Fibroblast of lung (primary cell): ENCODE results near the gene SIK3. TPM values are rescaled to one million over a fixed set of nuclear protein-coding genes. Genes with fewer than 3 reads are reported as not detected.

Experiments used
- DNase-seq, 2 donors: peaks; one replicate each; pipeline versions ENCODE4 v3.0.0 to v3.0.0-alpha.2; 2010; ENCODE audit warnings: low read depth in 2 of 2
- H2AFZ ChIP-seq: 2 replicates; pipeline ENCODE4 v1.5.1; 2012; ENCODE audit warnings: low read length, control low read depth, inconsistent platforms
- H3K27ac ChIP-seq: 2 replicates; pipeline ENCODE4 v1.5.1; 2011; ENCODE audit warnings: low read length, control low read depth; ENCODE audit not compliant: insufficient read depth
- H3K27me3 ChIP-seq: 2 replicates; pipeline ENCODE4 v1.5.1; 2011; ENCODE audit warnings: mild to moderate bottlenecking, low read length; ENCODE audit not compliant: control insufficient read depth, insufficient read depth
- H3K36me3 ChIP-seq: 2 replicates; pipeline ENCODE4 v1.5.1; 2011; ENCODE audit warnings: low read length; ENCODE audit not compliant: control insufficient read depth, insufficient read depth
- H3K4me1 ChIP-seq: 2 replicates; pipeline ENCODE4 v1.5.1; 2011; ENCODE audit warnings: low read length; ENCODE audit not compliant: control insufficient read depth, insufficient read depth; ENCODE audit errors: extremely low read depth
- H3K4me2 ChIP-seq: 2 replicates; pipeline ENCODE4 v1.5.1; 2011; ENCODE audit warnings: low read length, control low read depth; ENCODE audit not compliant: insufficient read depth; ENCODE audit errors: extremely low read depth
- H3K4me3 ChIP-seq, 4 experiments: fragments of 200-600 bp in 1 of 4; sonication (generic) in 1 of 4; replicated peaks in 1 of 4; 2 replicates each; pipeline ENCODE4 v1.5.1; 2011 to 2016; ENCODE audit warnings: low read length in 4 of 4, low read depth in 3 of 4, mild to moderate bottlenecking in 3 of 4, control low read depth in 2 of 4, inconsistent platforms in 1 of 4, mixed read lengths in 1 of 4; ENCODE audit not compliant: insufficient read depth in 1 of 4; ENCODE audit errors: control extremely low read depth in 1 of 4
- H3K79me2 ChIP-seq: 2 replicates; pipeline ENCODE4 v1.5.1; 2012; ENCODE audit warnings: mild to moderate bottlenecking, low read length, inconsistent platforms; ENCODE audit not compliant: control insufficient read depth, insufficient read depth
- H3K9ac ChIP-seq: 2 replicates; pipeline ENCODE4 v1.5.1; 2011; ENCODE audit warnings: mild to moderate bottlenecking, low read length, control low read depth; ENCODE audit not compliant: insufficient read depth
- H3K9me3 ChIP-seq: 2 replicates; pipeline ENCODE4 v1.5.1; 2012; ENCODE audit warnings: low read depth, low read length; ENCODE audit not compliant: control insufficient read depth, insufficient read depth
- H4K20me1 ChIP-seq: 2 replicates; pipeline ENCODE4 v1.5.1; 2011; ENCODE audit warnings: low read length; ENCODE audit not compliant: control insufficient read depth, insufficient read depth; ENCODE audit errors: extremely low read depth
- EZH2 ChIP-seq: IDR thresholded peaks from 2 replicates; pipeline ENCODE4 v1.5.1; 2012; ENCODE audit warnings: low read length, control low read depth, mild to moderate bottlenecking; ENCODE audit errors: missing control alignments
- polyA plus RNA-seq, 2 donors: library from polyadenylated mRNA; depleted of rRNA in 1 of 2; stranded (reverse) in 1 of 2; unstranded in 1 of 2; fragments of >200 nt; gene quantifications; 2 replicates each; pipeline ENCODE4 v1.2.1, GENCODE V29; 2011 to 2012; ENCODE audit warnings: missing spikeins in 1 of 2
- total RNA-seq: library from RNA; depleted of rRNA; stranded (reverse); fragments of >200 nt; gene quantifications from 2 replicates; pipeline ENCODE4 v1.2.1, GENCODE V29; 2014
- TF ChIP-seq, protein P1 (sequence below), 2 donors: IDR thresholded peaks in 1 of 2; conservative IDR thresholded peaks in 1 of 2; 1 replicate in 1 of 2; 2 replicates in 1 of 2; pipeline ENCODE4 v1.5.1; 2011 to 2012; ENCODE audit warnings: low read length in 2 of 2, control low read depth in 1 of 2, inconsistent platforms in 1 of 2, low read depth in 1 of 2, mild to moderate bottlenecking in 1 of 2

The SIK3 gene
- total and polyA plus RNA-seq, 2 donors (not counting 1 experiment from before 2014, with no cell fraction given) = 7.1 to 22.8 TPM

DNA sequence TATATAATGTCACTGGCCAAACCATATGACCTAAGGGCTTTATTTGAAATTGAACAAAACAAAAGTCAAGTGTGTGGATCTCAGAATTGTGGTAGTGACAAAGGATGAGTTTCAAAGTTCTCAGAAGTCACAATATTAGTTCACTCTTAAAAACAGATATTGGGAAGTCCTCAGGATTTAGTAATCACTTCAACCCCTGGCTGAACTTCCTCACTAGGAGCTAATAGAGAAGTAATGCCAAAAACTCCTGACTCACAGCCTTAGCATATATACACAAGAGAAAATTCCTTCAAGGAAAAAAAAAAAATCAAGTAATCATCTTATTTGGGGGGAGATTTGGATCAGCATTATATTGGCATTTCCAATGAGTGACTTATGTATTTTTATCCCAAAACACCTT, 185.2 kb downstream of the SIK3 start:
- Histone ChIP-seq H3K27ac (no peak overlapping the region), H3K4me1 (peaks cover 8% of the 10 kb centered on the region)

DNA sequence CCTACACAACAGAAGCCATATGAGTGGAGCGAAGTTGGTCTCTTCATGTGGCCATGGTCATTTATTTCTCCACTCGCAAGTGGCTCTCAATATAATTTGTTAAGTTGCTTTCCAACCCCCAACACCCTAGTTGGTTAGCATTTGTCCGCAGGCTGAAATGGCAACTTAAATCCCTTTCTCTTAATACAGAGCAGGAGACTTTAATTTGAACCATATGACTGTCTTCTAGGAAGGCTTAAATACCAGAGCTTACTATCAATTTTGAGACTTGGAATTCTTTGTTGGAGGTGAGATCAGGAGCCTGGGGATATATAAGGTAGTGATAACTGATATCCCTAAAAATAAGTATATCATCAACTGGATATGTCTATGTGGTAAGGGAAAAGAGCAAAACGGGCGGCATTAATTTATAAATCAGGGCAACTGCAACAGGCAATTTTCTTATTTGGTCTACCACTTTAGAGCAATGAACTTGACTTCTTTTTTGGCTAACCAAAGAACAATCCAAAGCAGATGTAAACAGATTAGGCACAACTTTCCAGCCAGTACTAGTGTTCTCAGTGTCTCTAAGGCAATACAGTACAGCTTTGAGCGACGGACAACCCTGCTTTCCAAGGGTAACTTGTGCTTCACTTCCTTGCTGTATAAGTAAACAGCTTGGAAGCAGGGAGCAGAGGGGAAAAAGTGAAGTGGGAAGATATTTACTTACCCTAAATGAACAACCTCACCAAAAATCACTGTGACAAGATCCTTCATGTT, 186.1 kb downstream of the SIK3 start:
- DNase-seq = no peak
- Histone ChIP-seq H3K27ac (no peak overlapping the region), H3K79me2 (no peaks in the 10 kb centered on the region), H3K4me3 (no peak overlapping the region), H2AFZ (no peak overlapping the region), H3K36me3 (no peaks in the 10 kb centered on the region), H3K4me1 (peaks cover 8% of the 10 kb centered on the region), H4K20me1 (no peaks in the 10 kb centered on the region), H3K4me2 (peak overlapping the region; percentile 5), H3K9me3 (no peaks in the 10 kb centered on the region), H3K9ac (no peak overlapping the region), H3K27me3 (no peaks in the 10 kb centered on the region)
- TF ChIP-seq, protein P1, sequence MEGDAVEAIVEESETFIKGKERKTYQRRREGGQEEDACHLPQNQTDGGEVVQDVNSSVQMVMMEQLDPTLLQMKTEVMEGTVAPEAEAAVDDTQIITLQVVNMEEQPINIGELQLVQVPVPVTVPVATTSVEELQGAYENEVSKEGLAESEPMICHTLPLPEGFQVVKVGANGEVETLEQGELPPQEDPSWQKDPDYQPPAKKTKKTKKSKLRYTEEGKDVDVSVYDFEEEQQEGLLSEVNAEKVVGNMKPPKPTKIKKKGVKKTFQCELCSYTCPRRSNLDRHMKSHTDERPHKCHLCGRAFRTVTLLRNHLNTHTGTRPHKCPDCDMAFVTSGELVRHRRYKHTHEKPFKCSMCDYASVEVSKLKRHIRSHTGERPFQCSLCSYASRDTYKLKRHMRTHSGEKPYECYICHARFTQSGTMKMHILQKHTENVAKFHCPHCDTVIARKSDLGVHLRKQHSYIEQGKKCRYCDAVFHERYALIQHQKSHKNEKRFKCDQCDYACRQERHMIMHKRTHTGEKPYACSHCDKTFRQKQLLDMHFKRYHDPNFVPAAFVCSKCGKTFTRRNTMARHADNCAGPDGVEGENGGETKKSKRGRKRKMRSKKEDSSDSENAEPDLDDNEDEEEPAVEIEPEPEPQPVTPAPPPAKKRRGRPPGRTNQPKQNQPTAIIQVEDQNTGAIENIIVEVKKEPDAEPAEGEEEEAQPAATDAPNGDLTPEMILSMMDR (conservative IDR thresholded peaks at IDR 0.05 in 1 of 2, IDR thresholded peaks at IDR 0.05 in 1 of 2; ENCODE audit: low read depth in 1 of 2, low read length in 2 of 2) = no peak
- no peak for TF ChIP-seq EZH2

More for the DNA sequence above, 185.2 kb downstream of the SIK3 start:
- H3K27me3 ChIP-seq = no peaks in the 10 kb centered on the region
- DNase-seq = peak; percentile 84 to 92
- H3K79me2 ChIP-seq = no peaks in the 10 kb centered on the region
- no peaks in the 10 kb centered on the region for H3K9me3 ChIP-seq
- H3K4me3 ChIP-seq = no peak overlapping the region
- H3K4me2 ChIP-seq = peak overlapping the region; percentile 61
- H2AFZ ChIP-seq = no peak overlapping the region
- no peaks in the 10 kb centered on the region for H3K36me3 ChIP-seq
- no peak overlapping the region for H3K9ac ChIP-seq
- H4K20me1 ChIP-seq = no peaks in the 10 kb centered on the region
- TF ChIP-seq, protein P1 (conservative IDR thresholded peaks at IDR 0.05 in 1 of 2, IDR thresholded peaks at IDR 0.05 in 1 of 2; ENCODE audit: low read depth in 1 of 2, low read length in 2 of 2) = no peak
- TF ChIP-seq EZH2 = no peak

DNA sequence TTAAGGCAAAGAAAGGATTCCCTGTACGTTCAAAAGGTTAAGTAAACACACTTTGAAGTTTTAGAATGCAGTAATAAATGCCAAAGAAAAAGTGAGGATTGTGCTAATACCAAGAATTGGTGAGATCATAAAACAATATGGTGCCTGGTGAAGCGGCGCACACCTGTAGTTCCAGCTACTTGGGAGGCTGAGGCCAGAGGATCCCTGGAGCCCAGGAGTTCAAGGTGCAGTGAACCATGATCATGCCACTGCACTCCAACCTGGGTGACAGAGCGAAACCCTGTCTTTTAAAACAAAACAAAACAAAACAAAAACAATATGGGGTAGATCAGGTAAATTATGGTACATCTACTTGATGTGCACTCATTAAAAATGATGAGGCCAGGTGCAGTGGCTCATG, 187.4 kb downstream of the SIK3 start:
- Histone ChIP-seq H3K4me3 (no peak overlapping the region), H3K36me3 (no peaks in the 10 kb centered on the region), H3K9me3 (no peaks in the 10 kb centered on the region), H3K27ac (no peak overlapping the region), H3K27me3 (no peaks in the 10 kb centered on the region), H3K79me2 (no peaks in the 10 kb centered on the region), H3K4me2 (no peak overlapping the region), H3K9ac (no peak overlapping the region), H2AFZ (no peak overlapping the region), H3K4me1 (peaks cover 8% of the 10 kb centered on the region), H4K20me1 (no peaks in the 10 kb centered on the region)
- no peak for DNase-seq
- TF ChIP-seq, protein P1 (conservative IDR thresholded peaks at IDR 0.05 in 1 of 2, IDR thresholded peaks at IDR 0.05 in 1 of 2; ENCODE audit: low read depth in 1 of 2, low read length in 2 of 2) = no peak
- no peak for TF ChIP-seq EZH2
